SK-N-DZ (cell line): Measurements from ENCODE around the gene TYSND1.
"Not testable (repeated sequence)": the region's sequence is repeated elsewhere in the genome, so short reads cannot be mapped to it uniquely, and the experiment has no call there.

Experiments
- DNase-seq: peaks from one replicate; pipeline ENCODE4 v3.0.0-alpha.2; 2015; ENCODE audit warnings: low spot score

The TYSND1 gene

GRCh38 chr10:70135046-70135445, 11.5 kb downstream of the TYSND1 start:
- DNase-seq = no peak

DNA sequence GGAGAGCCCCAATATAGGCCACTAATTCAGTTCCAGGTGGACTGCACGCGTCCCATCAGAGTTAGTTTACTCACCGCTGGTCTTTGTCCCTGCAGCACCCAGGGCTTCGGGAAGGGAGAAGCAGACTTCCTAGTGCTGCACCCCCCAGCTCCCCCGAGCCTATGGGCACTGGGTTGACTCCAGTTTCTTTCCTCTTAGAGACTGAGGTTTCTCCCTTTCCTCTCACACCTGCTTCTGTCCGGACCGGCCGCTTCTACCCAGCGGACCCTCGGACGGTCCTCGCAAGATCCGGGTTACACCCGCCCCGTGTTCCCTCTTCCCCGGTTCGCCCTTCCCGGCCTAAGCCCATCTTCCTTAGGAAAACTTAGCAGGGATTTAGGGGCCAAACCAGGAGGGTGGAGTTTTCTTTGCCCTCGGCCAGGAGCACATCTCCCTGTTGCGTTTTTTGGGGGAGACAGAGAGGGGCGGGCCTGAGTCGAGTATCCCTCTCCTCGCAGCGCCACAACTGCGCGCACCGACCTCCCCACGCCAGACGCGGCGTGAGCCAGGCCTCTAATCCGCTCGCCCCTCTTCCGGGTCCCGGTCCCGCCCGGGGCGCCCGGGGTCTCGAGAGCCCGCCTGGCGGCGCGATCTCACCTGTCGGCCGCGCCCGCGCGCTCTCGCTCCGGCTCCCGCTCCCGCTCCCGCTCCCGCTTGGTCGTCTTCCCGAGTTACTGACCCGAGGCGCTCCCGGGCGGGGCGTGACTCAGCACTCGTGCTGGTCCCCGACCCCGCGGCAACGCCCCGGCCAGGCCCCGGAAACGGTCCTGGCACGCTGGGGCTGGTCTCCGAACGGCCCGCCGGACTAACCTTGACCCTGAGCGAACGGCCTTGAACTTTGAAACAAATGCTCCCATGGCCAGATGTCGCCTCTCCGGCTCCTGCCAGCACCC, 14.1 kb downstream of the TYSND1 start, which contains the start of gene AIFM2:
Gene AIFM2 (minus strand): TSS at position 728 of the 932 bp plus-strand sequence. CDS start 8,741 bp downstream, outside the sequence.
- no peak for DNase-seq

DNA sequence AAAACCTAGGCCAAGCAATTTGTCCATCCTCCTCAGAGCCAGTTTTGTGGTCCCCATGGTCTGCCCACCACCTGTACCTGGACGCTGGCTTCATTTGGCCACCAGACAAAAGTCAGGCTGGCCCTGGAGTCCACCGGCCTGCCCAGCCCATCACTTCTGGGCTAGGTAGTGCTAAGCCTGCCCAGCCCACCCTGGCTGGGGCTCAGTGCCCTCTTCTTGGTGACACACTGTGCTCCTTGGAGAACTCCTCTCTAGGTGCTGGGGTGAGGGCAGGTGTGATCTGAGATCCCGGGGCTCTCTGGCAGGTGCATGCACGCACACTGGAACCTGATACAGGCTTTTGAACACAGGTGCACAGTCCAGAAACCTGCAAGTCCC, 15.0 kb downstream of the TYSND1 start:
- DNase-seq = no peak

DNA sequence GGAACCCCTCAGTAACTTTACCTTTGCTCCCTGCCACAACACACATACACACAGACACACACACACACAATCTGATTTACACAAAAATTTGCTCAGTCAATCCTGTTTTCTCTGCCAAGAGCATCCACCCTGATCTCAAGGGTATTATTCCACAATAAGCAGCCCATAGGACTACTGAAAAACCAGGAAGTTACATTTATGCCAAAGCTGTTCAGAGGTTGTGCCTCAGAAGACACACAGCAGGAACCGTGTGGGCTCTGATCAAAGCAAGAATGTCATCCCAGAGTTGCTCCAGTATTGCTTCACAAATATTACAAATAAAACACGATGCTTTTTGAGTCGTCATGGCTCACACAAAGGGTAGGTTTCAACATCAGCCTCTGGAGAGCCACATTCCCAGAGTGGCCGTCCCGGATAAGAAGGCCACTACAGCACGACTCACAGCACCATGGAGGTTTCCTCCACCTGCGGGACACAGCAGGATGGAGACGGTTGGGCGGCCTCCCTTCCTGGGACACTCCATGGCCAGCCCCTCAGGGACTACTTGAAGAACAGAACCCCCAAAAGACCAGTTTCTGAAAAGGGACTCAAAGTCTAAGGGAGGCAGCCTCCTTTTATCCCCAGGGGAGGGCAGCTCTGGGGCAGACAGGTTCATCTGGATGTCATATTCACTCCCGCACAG, 15.5 kb downstream of the TYSND1 start:
- no peak for DNase-seq

DNA sequence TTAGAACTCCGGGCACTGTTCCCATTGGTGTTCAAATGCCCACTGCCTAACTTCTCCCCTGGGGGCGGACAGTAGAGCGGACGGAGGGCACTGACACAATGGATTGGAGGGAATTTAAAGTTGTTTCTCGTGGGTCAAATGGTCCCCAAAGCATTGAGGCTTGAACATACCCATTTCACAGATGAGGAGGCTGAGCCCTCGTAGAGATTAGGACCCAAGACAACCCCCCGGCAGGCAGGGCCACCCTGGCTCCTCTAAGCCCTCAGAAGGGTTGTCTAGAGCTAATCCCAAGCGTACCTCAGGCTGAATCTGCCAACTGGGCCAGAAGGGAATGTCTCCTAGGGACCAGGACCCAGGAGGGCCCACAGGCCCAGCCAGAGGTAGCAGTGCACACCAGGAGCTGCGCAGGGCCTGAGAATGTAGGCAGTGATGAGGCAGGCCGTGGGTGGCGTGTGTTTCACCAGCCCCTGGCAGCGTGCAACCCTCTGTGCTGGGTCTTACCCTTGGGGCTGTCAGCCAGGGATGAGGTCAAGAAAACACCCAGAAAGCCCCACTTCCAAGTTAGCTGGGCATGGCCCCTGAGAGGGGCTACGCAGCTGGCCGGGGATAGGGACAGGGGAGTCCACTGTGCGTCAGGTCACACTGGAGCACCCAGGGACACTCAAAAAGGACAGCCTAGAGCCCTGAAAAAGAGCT, 19.7 kb downstream of the TYSND1 start:
- no peak for DNase-seq

DNA sequence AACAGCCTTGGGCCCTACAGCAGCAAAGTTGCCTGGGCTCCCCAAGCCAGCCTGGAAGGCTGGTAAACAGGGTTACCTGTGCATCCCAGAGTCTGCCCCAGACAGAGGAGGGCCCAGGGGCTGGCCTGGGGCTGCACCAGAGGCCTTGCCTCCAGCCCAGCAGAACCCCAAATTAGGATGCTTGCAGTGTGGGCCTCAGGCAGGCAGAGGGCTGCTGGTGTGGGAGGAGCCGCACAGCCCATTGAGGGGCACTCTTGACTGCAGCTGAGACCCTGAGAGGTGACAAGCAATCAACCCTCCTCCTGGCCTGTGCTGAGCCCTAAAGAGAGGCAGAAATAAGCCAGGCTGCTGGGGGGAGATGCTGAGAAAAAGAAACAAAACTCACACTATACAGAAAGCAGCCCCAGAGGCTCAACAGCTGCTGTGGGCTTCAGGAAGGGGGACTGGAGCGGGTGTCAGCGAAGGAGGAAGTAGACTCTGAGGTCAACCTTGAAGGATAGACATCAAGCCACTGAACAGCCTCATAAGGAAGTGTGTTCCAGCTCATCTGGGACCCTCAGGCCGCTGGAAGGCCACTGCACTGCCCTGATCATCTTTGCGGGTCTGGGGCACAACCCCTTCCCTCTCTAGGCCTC, 20.5 kb downstream of the TYSND1 start:
- no peak for DNase-seq

- DNase-seq = no peak
Measured at GRCh38 chr10:70124918-70125317, 21.6 kb downstream of the TYSND1 start.

- no peak for DNase-seq
Measured at GRCh38 chr10:70124415-70124814, 22.1 kb downstream of the TYSND1 start.

GRCh38 chr10:70123817-70124216, 22.7 kb downstream of the TYSND1 start:
- no peak for DNase-seq

- not testable (repeated sequence) for DNase-seq
Measured at GRCh38 chr10:70123166-70123565, 23.3 kb downstream of the TYSND1 start.

GRCh38 chr10:70122742-70123141, 23.8 kb downstream of the TYSND1 start:
- DNase-seq = no peak

DNA sequence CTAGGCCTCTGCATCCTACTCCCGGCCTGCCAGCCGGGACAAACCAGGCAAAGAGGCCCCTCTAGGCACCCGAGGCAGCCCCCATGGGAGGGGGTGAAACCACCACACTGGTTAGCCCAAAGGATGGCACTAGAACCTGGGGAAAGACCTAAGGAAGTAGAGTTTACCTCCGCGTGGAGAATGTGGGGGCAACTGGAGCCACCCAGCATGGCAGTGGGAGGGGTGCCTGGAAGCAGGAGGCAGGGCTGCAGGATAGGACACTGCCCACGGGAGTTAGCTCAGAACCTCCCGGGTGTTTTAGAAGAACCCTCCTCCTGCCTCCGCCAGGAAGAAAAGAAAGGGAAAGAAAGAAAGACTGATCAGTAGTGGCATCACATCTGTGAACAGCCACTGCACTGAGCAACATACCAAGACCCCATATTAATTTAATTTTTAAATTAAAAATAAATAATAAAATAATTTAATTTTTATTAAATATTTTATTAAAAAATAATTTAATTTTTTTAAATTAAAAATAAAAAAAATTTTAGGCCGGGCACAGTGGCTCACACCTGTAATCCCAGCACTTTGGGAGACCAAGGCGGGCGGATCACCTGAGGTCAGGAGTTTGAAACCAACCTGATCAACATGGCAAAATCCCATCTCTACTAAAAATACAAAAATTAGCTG, 25.1 kb downstream of the TYSND1 start:
- DNase-seq = no peak

DNA sequence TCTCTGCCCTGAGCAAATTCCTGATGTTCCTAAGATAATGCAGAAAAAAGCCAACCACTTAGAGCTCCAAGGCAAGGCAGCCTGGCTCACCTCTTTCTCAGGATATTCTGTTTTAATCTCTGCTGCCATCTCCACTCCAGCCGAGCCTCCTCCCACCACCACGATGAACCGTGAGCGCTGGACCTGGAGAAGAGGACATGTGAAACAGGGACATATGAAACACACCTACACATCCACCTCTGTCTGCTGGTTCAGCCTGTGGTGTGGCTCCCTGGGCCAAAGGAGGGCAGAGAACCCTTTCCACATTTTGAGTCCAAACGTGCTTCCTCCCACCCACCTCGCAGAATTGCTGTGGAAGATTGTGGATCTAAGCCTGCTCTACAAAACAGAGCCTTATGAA, 26.1 kb downstream of the TYSND1 start:
- no peak for DNase-seq

- peak; percentile 41 for DNase-seq
Measured at GRCh38 chr10:70119623-70120022, 26.9 kb downstream of the TYSND1 start.

GRCh38 chr10:70119197-70119596, 27.3 kb downstream of the TYSND1 start:
- DNase-seq = no peak

DNA sequence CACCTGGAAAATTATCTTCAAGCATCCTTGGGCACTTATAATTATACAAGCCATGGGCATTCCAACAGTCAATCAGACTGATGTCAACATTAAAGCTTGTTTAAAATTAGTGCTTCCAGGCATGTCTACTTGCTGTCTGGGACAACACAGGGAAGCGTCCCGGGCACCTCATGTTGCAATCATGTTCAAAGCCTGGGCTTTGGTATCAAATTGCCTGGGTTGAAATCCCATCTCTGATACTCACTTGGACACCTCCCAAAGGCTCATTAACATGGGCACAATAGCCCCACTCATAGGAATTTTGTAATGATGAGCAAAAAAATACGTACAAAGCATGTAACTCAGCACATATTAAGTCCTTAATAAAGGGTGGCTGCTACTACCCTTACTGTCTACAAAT, 28.3 kb downstream of the TYSND1 start:
- no peak for DNase-seq

GRCh38 chr10:70117646-70118045, 28.9 kb downstream of the TYSND1 start:
- DNase-seq = no peak

- peak; percentile 60 for DNase-seq
Measured at GRCh38 chr10:70115948-70116682, 30.4 kb downstream of the TYSND1 start.

DNA sequence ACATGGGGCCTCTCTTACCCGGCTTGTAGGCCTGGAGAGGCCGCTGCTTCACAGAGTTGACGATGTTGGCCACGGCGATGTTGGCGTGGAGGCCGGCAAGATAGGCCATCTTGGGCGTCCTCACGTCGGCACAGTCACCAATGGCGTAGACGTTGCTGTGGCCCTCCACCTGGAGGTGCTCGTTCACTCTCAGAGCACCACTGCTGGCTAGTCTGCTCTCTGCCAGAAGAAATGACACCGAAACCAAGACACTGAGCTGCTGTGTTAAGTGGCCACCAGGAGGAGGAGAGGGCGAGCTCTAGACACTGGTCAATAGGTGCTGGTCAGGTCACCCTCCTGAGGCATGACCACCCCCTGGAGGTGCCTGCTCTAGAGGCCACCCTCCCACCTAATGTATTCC, 31.6 kb downstream of the TYSND1 start:
- DNase-seq = no peak

- no peak for DNase-seq
Measured at GRCh38 chr10:70112071-70112470, 34.4 kb downstream of the TYSND1 start.
